ENCODE data around the gene MAPRE2.

The MAPRE2 gene

GRCh38 chr18:35000457-35000856 lies 40.8 kb upstream of the MAPRE2 start:
- H3K27ac ChIP-seq = no peak overlapping the region
- CTCF ChIA-PET = no interaction called here
- TF ChIP-seq CTCF (conservative IDR thresholded peaks at IDR 0.05; ENCODE audit: low read depth) = no peak
- no peak for DNase-seq (ENCODE audit: low spot score)
- POLR2A ChIA-PET (ENCODE audit: low non-redundant PET) = no interaction called here

DNA sequence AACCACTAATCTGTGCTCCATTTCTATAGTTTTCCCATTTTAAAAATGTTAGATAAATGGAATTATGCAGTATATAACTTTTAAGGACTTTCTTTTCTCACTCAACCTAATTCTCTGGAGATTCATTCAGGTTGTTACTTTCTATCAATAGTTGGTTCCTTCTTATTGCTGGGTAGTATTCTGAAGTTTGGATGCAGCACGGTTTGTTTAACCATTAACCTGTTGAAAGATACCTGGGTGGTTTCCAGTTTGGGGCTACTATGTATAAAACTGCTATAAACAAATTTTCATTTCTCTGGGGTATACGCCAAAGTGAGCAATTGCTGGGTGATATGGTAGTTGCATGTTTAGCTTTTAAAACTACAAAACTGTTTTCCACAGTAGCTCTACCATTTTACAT lies 39.1 kb upstream of the MAPRE2 start:
- TF ChIP-seq CTCF (conservative IDR thresholded peaks at IDR 0.05; ENCODE audit: low read depth) = no peak
- CTCF ChIA-PET = no interaction called here
- no peak overlapping the region for H3K27ac ChIP-seq
- DNase-seq (ENCODE audit: low spot score) = no peak
- POLR2A ChIA-PET (ENCODE audit: low non-redundant PET) = no interaction called here

DNA sequence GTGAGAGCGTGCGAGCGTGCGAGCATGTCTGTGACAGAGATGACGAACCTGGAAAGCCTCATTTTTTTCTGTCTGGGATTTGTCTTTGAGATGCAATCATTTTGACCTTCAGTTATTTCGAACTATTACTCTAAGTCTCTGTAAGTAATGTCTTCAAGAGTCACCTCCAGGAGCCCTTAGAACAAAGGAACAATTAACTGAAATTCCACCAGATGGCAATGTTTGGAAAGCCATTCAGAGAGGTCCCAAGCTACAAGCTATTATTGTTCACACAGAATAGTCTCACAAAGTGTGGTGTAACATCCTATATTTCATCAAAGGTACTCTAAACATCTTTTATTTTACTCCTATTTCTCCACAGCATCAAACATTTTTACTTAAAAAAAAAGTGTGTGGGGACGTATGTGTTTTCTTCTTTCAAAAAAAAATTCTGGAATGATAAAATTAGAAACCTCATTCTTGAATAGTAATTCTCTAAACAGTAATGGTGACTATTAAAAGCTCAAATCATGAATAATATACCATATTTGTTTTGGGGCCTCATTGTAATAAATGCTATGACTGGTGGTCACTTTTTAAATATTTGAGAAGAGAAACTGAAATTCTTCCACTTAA lies 35.1 kb upstream of the MAPRE2 start:
- ChIA-PET POLR2A (ENCODE audit: low non-redundant PET) (no interaction called here), CTCF (interaction anchor here (0.6 to 0.7 kb wide), 4 partner anchors 35 to 546 kb away, joined by 3 to 4 read pairs (median 4); partner anchors contain the start of gene MAPRE2)
- TF ChIP-seq CTCF (conservative IDR thresholded peaks at IDR 0.05; ENCODE audit: low read depth) = peak; percentile 64
- no peak overlapping the region for H3K27ac ChIP-seq
- peak; percentile 31 for DNase-seq (ENCODE audit: low spot score)

- CTCF ChIA-PET = no interaction called here
- DNase-seq (ENCODE audit: low spot score) = no peak
- POLR2A ChIA-PET (ENCODE audit: low non-redundant PET) = no interaction called here
- no peak overlapping the region for H3K27ac ChIP-seq
- TF ChIP-seq CTCF (conservative IDR thresholded peaks at IDR 0.05; ENCODE audit: low read depth) = no peak
Measured at GRCh38 chr18:35010156-35010555, 31.1 kb upstream of the MAPRE2 start.

DNA sequence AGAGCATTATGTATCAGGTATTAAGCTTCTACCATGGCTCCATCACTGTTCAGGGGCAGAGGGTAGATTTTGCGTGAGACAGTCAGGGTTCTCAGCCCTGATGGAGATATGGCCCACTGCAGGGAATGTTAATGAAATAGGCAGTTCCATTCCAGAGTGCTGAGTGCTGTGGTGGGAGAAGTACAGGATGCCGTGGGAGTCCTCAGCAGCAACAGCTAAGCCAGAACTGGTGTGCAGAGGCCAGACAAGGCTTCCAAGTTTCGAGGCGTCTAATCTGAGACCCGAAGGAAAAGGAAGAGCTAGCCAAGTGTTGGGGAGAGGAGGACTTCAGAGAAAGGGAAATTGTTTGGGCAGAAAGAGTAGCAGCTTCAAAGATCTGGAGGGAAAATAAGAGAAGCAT lies 30.2 kb upstream of the MAPRE2 start:
- ChIA-PET POLR2A (ENCODE audit: low non-redundant PET) (no interaction called here), CTCF (no interaction called here)
- no peak for TF ChIP-seq CTCF (conservative IDR thresholded peaks at IDR 0.05; ENCODE audit: low read depth)
- no peak for DNase-seq (ENCODE audit: low spot score)
- no peak overlapping the region for H3K27ac ChIP-seq

GRCh38 chr18:35019933-35020332 lies 21.3 kb upstream of the MAPRE2 start:
- ChIA-PET POLR2A (ENCODE audit: low non-redundant PET) (no interaction called here), CTCF (no interaction called here)
- TF ChIP-seq CTCF (conservative IDR thresholded peaks at IDR 0.05; ENCODE audit: low read depth) = no peak
- H3K27ac ChIP-seq = no peak overlapping the region
- DNase-seq (ENCODE audit: low spot score) = no peak

Data from RWPE1 (cell line).